ENCODE data around the gene TPH1.
A peak's percentile ranks its signal among the peaks of the same experiment; 100 is the strongest.
"Not testable (repeated sequence)": the region's sequence is repeated elsewhere in the genome, so short reads cannot be mapped to it uniquely, and the experiment has no call there.

TPH1 gene

DNA sequence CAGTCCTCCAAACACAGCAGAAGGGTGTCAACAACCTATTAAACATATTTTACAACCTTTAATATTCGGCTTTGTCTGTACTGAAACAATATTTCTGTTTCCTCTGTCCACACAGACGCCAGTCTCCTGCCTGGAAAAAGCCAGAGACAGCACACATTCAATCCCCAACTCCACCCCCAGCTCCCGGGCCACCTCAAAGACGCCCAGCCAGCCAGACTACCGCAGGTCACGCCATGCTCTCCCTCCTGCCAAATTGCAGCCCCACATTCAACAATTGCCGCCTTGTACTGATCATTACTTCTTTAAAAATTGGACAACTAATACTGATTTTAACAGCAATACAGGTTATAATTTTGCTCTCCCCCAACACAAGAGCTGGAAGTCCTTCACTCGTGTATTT is 34.4 kb downstream of the TPH1 start:
- peaks cover 8 to 18% of the 10 kb centered on the region in 2 donors for H3K4me1 ChIP-seq (ENCODE audit: control insufficient read depth in 2 of 2, insufficient read depth in 2 of 2, low read length in 2 of 2)
- H3K27ac ChIP-seq (ENCODE audit: low read depth in 2 of 2, low read length in 2 of 2) = no peak overlapping the region
- H3K9ac ChIP-seq (ENCODE audit: low read depth in 1 of 2, low read length in 2 of 2) = peak overlapping the region in 1 of 2 donors; percentile 90
- H3K36me3 ChIP-seq (ENCODE audit: control insufficient read depth in 2 of 2, insufficient read depth in 2 of 2, low read length in 2 of 2) = no peaks in the 10 kb centered on the region
- peak overlapping the region in 1 of 2 donors; percentile 96 for H3K4me3 ChIP-seq (ENCODE audit: low read length in 2 of 2)
- no peaks in the 10 kb centered on the region for H3K27me3 ChIP-seq (ENCODE audit: control insufficient read depth in 2 of 2, insufficient read depth in 2 of 2, low read length in 2 of 2)
- H3K9me3 ChIP-seq (ENCODE audit: control insufficient read depth in 2 of 2, low read length in 2 of 2) = no peaks in the 10 kb centered on the region

DNA sequence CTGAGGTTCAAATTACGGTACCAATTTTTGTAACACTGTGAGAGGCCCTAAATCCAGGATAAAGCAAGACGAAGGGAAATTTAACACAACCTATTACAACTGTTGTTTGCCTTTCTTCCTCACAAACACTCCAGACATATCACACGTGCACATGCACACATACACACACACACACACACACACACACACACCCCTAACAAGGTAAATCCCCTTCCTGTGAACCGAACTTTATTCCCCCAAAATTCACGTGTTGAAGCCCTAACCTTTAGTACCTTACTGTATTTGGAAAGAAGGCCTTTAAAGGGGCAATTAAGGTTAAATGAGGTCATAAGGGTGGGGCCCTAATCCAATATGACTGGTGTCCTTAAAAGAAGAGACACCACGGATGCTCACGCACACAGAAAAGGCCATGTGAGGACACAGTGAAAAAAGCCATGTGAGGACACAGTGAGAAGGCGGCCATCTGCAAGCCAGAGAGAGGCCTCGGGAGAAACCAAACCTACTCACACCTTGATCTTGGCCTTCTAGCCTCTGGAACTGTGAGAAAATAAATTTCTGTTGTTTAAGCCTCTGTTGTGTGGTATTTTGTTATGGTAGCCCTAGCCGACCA is 35.0 kb downstream of the TPH1 start:
- Histone ChIP-seq H3K27ac (ENCODE audit: low read depth in 2 of 2, low read length in 2 of 2) (no peak overlapping the region), H3K4me3 (ENCODE audit: low read length in 2 of 2) (peak overlapping the region in 1 of 2 donors; percentile 26), H3K4me1 (ENCODE audit: control insufficient read depth in 2 of 2, insufficient read depth in 2 of 2, low read length in 2 of 2) (peaks cover 8 to 18% of the 10 kb centered on the region in 2 donors), H3K9me3 (ENCODE audit: control insufficient read depth in 2 of 2, low read length in 2 of 2) (no peaks in the 10 kb centered on the region), H3K36me3 (ENCODE audit: control insufficient read depth in 2 of 2, insufficient read depth in 2 of 2, low read length in 2 of 2) (peaks cover 2% of the 10 kb centered on the region in 2 donors), H3K27me3 (ENCODE audit: control insufficient read depth in 2 of 2, insufficient read depth in 2 of 2, low read length in 2 of 2) (no peaks in the 10 kb centered on the region), H3K9ac (ENCODE audit: low read depth in 1 of 2, low read length in 2 of 2) (no peak overlapping the region)

GRCh38 chr11:18010121-18010670 is 35.9 kb downstream of the TPH1 start:
- H3K9me3 ChIP-seq (ENCODE audit: control insufficient read depth in 2 of 2, low read length in 2 of 2) = no peaks in the 10 kb centered on the region
- H3K36me3 ChIP-seq (ENCODE audit: control insufficient read depth in 2 of 2, insufficient read depth in 2 of 2, low read length in 2 of 2) = peaks cover 6 to 9% of the 10 kb centered on the region in 2 donors
- no peaks in the 10 kb centered on the region for H3K27me3 ChIP-seq (ENCODE audit: control insufficient read depth in 2 of 2, insufficient read depth in 2 of 2, low read length in 2 of 2)
- no peak overlapping the region for H3K27ac ChIP-seq (ENCODE audit: low read depth in 2 of 2, low read length in 2 of 2)
- H3K9ac ChIP-seq (ENCODE audit: low read depth in 1 of 2, low read length in 2 of 2) = no peak overlapping the region
- no peak overlapping the region for H3K4me3 ChIP-seq (ENCODE audit: low read length in 2 of 2)
- H3K4me1 ChIP-seq (ENCODE audit: control insufficient read depth in 2 of 2, insufficient read depth in 2 of 2, low read length in 2 of 2) = peaks cover 8 to 18% of the 10 kb centered on the region in 2 donors

DNA sequence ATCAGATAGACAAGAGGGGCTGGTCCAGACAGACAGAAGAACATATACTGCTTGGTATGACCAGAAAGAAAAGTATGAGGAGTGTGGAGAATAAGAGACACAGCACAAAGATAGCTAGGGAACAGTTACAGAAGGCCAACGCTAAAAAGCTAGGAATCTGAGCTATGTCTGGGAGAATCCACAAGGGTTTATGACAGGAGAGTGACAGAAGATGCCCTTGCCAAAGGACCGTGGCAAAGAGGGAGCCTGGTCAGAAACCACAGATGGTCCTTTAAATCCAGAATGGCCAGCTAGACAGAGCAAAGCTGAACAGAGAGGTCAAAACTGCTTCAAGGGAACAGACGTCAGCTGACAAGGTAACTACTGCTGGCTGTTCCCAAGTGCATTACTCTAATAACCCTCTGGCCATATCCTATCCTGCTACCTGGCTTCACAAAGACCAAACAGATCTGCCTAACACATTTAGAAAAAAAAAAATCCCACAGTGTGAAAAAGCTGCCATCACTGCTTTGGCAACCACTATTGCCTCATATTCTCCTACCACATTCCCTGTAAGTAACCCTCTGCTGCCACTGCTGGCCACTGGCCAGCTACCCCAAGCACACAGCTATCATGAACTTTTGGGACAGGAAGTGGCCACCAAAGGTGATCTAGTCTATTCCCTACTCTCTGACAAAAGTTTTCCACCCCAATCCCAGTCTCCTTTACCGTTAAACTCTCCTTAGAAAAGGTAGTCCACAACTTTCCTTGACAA is 40.5 kb downstream of the TPH1 start:
- H3K9ac ChIP-seq (ENCODE audit: low read depth in 1 of 2, low read length in 2 of 2) = no peak overlapping the region
- peaks cover 18 to 22% of the 10 kb centered on the region in 2 donors for H3K36me3 ChIP-seq (ENCODE audit: control insufficient read depth in 2 of 2, insufficient read depth in 2 of 2, low read length in 2 of 2)
- no peaks in the 10 kb centered on the region for H3K27me3 ChIP-seq (ENCODE audit: control insufficient read depth in 2 of 2, insufficient read depth in 2 of 2, low read length in 2 of 2)

DNA sequence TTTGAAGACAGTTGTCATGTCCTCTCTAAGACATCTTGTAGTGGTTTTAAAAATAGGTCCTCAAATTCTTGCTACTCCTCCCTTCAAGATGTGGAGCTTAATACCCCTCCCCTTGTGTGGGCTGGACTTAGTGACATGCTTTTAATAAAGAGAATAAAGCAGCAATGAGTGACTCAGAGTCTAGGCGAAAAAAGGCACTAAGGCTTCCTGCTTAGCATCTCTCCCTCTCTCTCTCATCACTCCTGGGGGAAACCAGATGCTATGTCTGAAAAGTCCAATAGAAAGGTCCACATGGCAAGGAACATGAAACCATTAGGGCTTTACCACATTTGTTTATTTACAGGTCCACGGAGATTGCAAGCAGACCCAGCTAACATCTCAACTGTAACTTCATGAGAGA is 44.9 kb downstream of the TPH1 start:
- Histone ChIP-seq H3K9me3 (ENCODE audit: control insufficient read depth in 2 of 2, low read length in 2 of 2) (no peaks in the 10 kb centered on the region), H3K9ac (ENCODE audit: low read depth in 1 of 2, low read length in 2 of 2) (no peak overlapping the region), H3K27me3 (ENCODE audit: control insufficient read depth in 2 of 2, insufficient read depth in 2 of 2, low read length in 2 of 2) (no peaks in the 10 kb centered on the region), H3K4me1 (ENCODE audit: control insufficient read depth in 2 of 2, insufficient read depth in 2 of 2, low read length in 2 of 2) (no peaks in the 10 kb centered on the region), H3K27ac (ENCODE audit: low read depth in 2 of 2, low read length in 2 of 2) (no peak overlapping the region), H3K4me3 (ENCODE audit: low read length in 2 of 2) (no peak overlapping the region), H3K36me3 (ENCODE audit: control insufficient read depth in 2 of 2, insufficient read depth in 2 of 2, low read length in 2 of 2) (peaks cover 30 to 37% of the 10 kb centered on the region in 2 donors)

More for the DNA sequence above, 40.5 kb downstream of the TPH1 start:
- Histone ChIP-seq H3K9me3 (ENCODE audit: control insufficient read depth in 2 of 2, low read length in 2 of 2) (no peaks in the 10 kb centered on the region), H3K27ac (ENCODE audit: low read depth in 2 of 2, low read length in 2 of 2) (no peak overlapping the region), H3K4me1 (ENCODE audit: control insufficient read depth in 2 of 2, insufficient read depth in 2 of 2, low read length in 2 of 2) (no peaks in the 10 kb centered on the region), H3K4me3 (ENCODE audit: low read length in 2 of 2) (no peak overlapping the region)

DNA sequence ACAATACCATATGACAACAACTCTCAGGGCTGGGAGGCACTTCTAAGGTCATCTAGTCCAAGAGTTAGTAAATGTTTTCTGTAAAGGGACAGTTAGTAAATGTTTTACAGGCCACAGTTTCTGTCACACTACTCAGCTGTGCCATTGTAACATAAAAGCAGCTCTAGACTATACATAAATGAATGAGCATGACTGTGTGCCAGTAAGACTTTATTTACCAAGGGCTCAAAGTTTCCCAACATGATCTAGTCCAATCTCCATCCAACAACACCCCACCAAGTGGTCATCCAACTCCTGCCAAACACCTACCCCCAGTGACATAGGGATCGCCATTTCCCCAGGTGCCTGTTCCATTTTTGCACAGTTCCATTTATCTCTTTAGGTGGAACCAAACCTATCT is 45.3 kb downstream of the TPH1 start:
- no peaks in the 10 kb centered on the region for H3K9me3 ChIP-seq (ENCODE audit: control insufficient read depth in 2 of 2, low read length in 2 of 2)
- no peak overlapping the region for H3K9ac ChIP-seq (ENCODE audit: low read depth in 1 of 2, low read length in 2 of 2)
- peaks cover 32 to 38% of the 10 kb centered on the region in 2 donors for H3K36me3 ChIP-seq (ENCODE audit: control insufficient read depth in 2 of 2, insufficient read depth in 2 of 2, low read length in 2 of 2)
- H3K4me3 ChIP-seq (ENCODE audit: low read length in 2 of 2) = no peak overlapping the region
- no peaks in the 10 kb centered on the region for H3K27me3 ChIP-seq (ENCODE audit: control insufficient read depth in 2 of 2, insufficient read depth in 2 of 2, low read length in 2 of 2)
- no peaks in the 10 kb centered on the region for H3K4me1 ChIP-seq (ENCODE audit: control insufficient read depth in 2 of 2, insufficient read depth in 2 of 2, low read length in 2 of 2)
- H3K27ac ChIP-seq (ENCODE audit: low read depth in 2 of 2, low read length in 2 of 2) = no peak overlapping the region

GRCh38 chr11:18000128-18000527 is 45.9 kb downstream of the TPH1 start:
- H3K36me3 ChIP-seq (ENCODE audit: control insufficient read depth in 2 of 2, insufficient read depth in 2 of 2, low read length in 2 of 2) = peaks cover 37 to 38% of the 10 kb centered on the region in 2 donors
- not testable (repeated sequence) for H3K4me1 ChIP-seq (ENCODE audit: control insufficient read depth in 2 of 2, insufficient read depth in 2 of 2, low read length in 2 of 2); H3K9me3 ChIP-seq (ENCODE audit: control insufficient read depth in 2 of 2, low read length in 2 of 2); H3K4me3 ChIP-seq (ENCODE audit: low read length in 2 of 2); H3K27ac ChIP-seq (ENCODE audit: low read depth in 2 of 2, low read length in 2 of 2); H3K27me3 ChIP-seq (ENCODE audit: control insufficient read depth in 2 of 2, insufficient read depth in 2 of 2, low read length in 2 of 2); H3K9ac ChIP-seq (ENCODE audit: low read depth in 1 of 2, low read length in 2 of 2)
